ENCODE results near the gene PTF1A. TPM values are rescaled to one million over a fixed set of nuclear protein-coding genes. Genes with fewer than 3 reads are reported as not detected.

The PTF1A gene
- total RNA-seq, 1 donor from 2014 or later: not detected

DNA sequence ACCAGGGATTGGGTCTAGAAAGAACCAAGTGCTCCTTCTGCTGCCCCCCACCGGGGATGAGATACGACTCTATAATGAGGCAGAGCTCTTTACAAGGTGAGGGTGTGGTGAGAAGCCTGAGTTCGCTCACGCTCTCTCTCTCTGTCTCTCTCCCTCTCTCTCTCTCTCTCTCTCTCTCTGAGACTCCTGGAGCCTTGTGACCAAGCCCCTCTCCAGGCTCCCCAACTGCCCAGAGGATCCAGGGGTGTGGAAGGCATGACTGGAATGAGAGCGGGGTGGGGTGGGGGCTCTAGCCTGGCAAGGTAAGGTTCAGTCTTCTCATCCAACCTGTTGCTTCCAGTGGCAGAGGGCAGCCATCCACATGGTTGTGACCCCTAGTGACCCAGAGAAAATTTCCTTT lies 3.1 kb upstream of the PTF1A start:
- DNase-seq: no peak
- H3K4me1 ChIP-seq: no peaks in the 10 kb centered on the region
- peaks cover 58% of the 10 kb centered on the region for H3K27me3 ChIP-seq (ENCODE audit: low read depth)
- intact Hi-C loops (cut with DNase I): no loop called here
- H3K9me3 ChIP-seq: no peaks in the 10 kb centered on the region
- no peak overlapping the region for H3K27ac ChIP-seq
- TF ChIP-seq, protein P1, sequence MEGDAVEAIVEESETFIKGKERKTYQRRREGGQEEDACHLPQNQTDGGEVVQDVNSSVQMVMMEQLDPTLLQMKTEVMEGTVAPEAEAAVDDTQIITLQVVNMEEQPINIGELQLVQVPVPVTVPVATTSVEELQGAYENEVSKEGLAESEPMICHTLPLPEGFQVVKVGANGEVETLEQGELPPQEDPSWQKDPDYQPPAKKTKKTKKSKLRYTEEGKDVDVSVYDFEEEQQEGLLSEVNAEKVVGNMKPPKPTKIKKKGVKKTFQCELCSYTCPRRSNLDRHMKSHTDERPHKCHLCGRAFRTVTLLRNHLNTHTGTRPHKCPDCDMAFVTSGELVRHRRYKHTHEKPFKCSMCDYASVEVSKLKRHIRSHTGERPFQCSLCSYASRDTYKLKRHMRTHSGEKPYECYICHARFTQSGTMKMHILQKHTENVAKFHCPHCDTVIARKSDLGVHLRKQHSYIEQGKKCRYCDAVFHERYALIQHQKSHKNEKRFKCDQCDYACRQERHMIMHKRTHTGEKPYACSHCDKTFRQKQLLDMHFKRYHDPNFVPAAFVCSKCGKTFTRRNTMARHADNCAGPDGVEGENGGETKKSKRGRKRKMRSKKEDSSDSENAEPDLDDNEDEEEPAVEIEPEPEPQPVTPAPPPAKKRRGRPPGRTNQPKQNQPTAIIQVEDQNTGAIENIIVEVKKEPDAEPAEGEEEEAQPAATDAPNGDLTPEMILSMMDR (IDR thresholded peaks at IDR 0.05): no peak
- no peak overlapping the region for H3K4me3 ChIP-seq
- no peak for ATAC-seq
- H3K36me3 ChIP-seq: no peaks in the 10 kb centered on the region

DNA sequence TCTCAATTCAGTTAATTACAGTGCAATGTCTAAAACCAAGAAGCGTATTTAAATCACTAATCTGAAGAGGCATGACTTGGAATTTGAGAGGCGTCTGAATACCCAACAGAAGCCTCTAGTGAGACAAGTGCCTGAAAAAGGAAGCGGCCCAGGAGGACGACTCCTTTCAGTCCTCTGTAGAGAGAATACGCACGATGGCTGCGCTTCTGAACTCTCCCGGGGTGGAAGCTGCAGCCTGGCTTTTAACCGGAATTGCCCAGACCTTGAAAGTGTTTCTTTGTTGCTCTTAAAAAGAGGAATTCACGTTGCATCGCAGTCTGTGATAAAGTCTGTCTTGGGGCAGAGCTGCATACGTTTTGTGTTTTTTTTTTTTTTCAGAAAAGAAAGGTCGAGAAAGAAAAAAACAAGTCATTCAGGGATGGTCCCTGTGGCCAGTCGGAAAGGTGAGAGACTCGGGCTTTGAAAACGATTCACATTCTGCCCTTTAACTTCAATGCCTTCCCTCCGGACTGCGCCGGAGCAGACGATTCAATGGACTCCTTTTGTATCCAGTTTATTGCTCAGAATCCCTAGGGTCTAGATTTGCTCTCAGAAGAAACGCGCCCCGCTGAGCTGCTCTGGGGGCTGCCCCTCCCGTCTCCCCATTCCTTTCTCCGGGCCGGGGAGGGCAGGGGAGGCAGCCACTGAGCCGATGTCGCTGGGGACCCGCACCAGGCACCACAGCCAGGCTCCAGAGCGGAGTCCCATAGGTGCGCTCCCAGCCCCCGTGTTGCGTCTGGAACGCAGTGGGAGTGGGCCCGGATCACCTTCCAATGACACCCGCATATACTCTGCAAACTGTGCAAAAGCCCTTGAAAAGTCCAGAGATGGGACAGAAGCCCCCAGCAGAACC lies 994 bp upstream of the PTF1A start:
- ATAC-seq: no peak
- TF ChIP-seq, protein P1 (IDR thresholded peaks at IDR 0.05): no peak
- intact Hi-C loops (cut with DNase I): no loop called here
- Histone ChIP-seq H3K27ac (no peak overlapping the region), H3K36me3 (no peaks in the 10 kb centered on the region), H3K27me3 (ENCODE audit: low read depth) (peaks cover 78% of the 10 kb centered on the region), H3K4me3 (no peak overlapping the region), H3K4me1 (no peaks in the 10 kb centered on the region), H3K9me3 (no peaks in the 10 kb centered on the region)
- DNase-seq: no peak

DNA sequence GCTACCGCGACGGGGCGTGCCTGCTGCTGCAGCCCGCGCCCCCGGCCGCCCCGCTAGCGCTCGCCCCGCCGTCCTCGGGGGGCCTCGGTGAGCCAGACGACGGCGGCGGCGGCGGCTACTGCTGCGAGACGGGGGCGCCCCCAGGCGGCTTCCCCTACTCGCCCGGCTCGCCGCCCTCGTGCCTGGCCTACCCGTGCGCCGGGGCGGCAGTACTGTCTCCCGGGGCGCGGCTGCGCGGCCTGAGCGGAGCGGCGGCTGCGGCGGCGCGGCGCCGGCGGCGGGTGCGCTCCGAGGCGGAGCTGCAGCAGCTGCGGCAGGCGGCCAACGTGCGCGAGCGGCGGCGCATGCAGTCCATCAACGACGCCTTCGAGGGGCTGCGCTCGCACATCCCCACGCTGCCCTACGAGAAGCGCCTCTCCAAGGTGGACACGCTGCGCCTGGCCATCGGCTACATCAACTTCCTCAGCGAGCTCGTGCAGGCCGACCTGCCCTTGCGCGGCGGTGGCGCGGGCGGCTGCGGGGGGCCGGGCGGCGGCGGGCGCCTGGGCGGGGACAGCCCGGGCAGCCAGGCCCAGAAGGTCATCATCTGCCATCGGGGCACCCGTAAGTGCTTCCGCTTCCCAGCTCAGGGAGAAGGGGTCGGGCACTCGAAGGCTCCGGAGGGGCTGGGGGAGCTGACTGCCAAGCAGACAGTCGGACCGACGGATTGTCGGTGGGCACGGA lies 761 bp downstream of the PTF1A start:
- H3K4me3 ChIP-seq: no peak overlapping the region
- ATAC-seq: no peak

DNA sequence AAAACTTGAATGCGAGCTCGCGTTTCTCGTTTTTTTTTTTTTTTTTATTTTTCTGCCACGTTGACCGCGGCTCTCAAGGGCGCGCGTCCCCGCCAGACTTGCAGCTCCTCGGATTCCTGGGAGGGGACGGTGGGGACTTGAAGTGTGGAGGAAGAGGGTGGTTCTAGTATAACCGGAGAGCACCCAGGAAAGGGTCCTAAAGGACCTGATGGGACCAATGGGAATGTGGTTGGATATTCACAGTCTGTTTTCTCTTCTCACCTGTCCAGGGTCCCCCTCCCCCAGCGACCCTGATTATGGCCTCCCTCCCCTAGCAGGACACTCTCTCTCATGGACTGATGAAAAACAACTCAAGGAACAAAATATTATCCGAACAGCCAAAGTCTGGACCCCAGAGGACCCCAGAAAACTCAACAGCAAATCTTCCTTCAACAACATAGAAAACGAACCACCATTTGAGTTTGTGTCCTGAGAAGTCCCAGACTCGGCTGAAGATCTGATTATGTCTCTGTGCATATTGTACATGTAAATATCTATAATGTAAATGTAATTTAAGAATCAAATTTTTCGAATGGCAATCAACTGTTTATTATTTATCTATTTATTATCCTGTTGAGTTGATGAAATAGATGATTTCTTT lies 1.4 kb downstream of the PTF1A start:
- H3K27me3 ChIP-seq (ENCODE audit: low read depth): peaks cover 90% of the 10 kb centered on the region
- H3K4me1 ChIP-seq: no peaks in the 10 kb centered on the region
- H3K4me3 ChIP-seq: no peak overlapping the region
- intact Hi-C loops (cut with DNase I): no loop called here
- no peak for ATAC-seq
- no peaks in the 10 kb centered on the region for H3K36me3 ChIP-seq
- TF ChIP-seq, protein P1 (IDR thresholded peaks at IDR 0.05): no peak
- H3K9me3 ChIP-seq: no peaks in the 10 kb centered on the region
- no peak for DNase-seq
- H3K27ac ChIP-seq: no peak overlapping the region

More for the DNA sequence above, 761 bp downstream of the PTF1A start:
- Histone ChIP-seq H3K9me3 (no peaks in the 10 kb centered on the region), H3K4me1 (no peaks in the 10 kb centered on the region), H3K36me3 (no peaks in the 10 kb centered on the region), H3K27me3 (ENCODE audit: low read depth) (peaks cover 90% of the 10 kb centered on the region), H3K27ac (no peak overlapping the region)
- TF ChIP-seq, protein P1 (IDR thresholded peaks at IDR 0.05): no peak
- no peak for DNase-seq
- intact Hi-C loops (cut with DNase I): no loop called here

DNA sequence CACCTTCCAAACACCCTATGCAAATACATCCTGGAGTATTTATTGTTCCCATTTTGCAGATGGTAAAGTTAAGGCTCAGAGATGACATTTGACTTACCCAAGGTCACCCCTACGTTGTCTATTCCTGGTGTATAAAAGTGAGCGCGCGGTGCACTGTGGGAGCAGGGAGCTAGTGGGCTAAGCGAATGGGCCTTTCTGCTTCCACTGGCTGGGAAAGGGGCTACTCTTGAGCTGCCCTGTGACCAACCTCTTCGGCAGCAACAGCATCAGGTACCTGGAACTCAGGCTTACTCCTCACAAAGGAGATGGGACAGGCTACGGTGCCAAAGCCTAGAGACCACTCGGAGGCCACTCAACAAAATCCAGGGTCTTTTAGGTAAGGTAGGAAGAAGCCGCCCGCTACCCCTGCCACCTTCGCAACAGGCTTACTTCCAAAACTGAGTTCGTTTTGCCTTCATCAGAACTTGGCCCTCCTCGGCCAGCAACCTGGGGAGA lies 2.4 kb downstream of the PTF1A start:
- ATAC-seq (no peak), DNase-seq (no peak)
- no peak overlapping the region for H3K4me3 ChIP-seq
- H3K9me3 ChIP-seq: no peaks in the 10 kb centered on the region
- TF ChIP-seq, protein P1 (IDR thresholded peaks at IDR 0.05): no peak
- H3K4me1 ChIP-seq: no peaks in the 10 kb centered on the region
- H3K27me3 ChIP-seq (ENCODE audit: low read depth): peaks cover 93% of the 10 kb centered on the region
- intact Hi-C loops (cut with DNase I): no loop called here
- no peaks in the 10 kb centered on the region for H3K36me3 ChIP-seq
- no peak overlapping the region for H3K27ac ChIP-seq
